Activated CD8-positive, alpha-beta memory T cell treated with anti-CD3 and anti-CD28 coated beads, Interleukin-2, amount 50 U/mL, for 1 hour (primary cell): ENCODE data around the gene PTK6.
"Not testable (repeated sequence)": the region's sequence is repeated elsewhere in the genome, so short reads cannot be mapped to it uniquely, and the experiment has no call there.

Experiments used
- DNase-seq: peaks from one replicate; pipeline ENCODE4 v3.0.0-alpha.2; 2020; ENCODE audit errors: extremely low read depth

Gene PTK6

GRCh38 chr20:63568986-63569949 lies 32.1 kb upstream of the PTK6 start:
- DNase-seq = no peak

- no peak for DNase-seq
Measured at GRCh38 chr20:63568170-63568981, 31.2 kb upstream of the PTK6 start.

GRCh38 chr20:63567386-63568169 lies 30.4 kb upstream of the PTK6 start:
- DNase-seq = no peak

GRCh38 chr20:63567136-63567385 lies 29.9 kb upstream of the PTK6 start:
- no peak for DNase-seq

GRCh38 chr20:63566395-63567135 lies 29.4 kb upstream of the PTK6 start:
- no peak for DNase-seq

- DNase-seq = no peak
Measured at GRCh38 chr20:63565699-63566335, 28.6 kb upstream of the PTK6 start.

- no peak for DNase-seq
Measured at GRCh38 chr20:63565021-63565698, 28.0 kb upstream of the PTK6 start.

GRCh38 chr20:63564036-63564810 lies 27.0 kb upstream of the PTK6 start:
- no peak for DNase-seq

- DNase-seq = no peak
Measured at GRCh38 chr20:63563225-63563935, 26.2 kb upstream of the PTK6 start.

- DNase-seq = no peak
Measured at GRCh38 chr20:63562461-63563224, 25.5 kb upstream of the PTK6 start.

GRCh38 chr20:63561624-63562396 lies 24.6 kb upstream of the PTK6 start:
- DNase-seq = no peak

- no peak for DNase-seq
Measured at GRCh38 chr20:63560856-63561609, 23.9 kb upstream of the PTK6 start.

GRCh38 chr20:63560333-63560805 lies 23.2 kb upstream of the PTK6 start:
- no peak for DNase-seq

- not testable (repeated sequence) for DNase-seq
Measured at GRCh38 chr20:63559485-63560332, 22.5 kb upstream of the PTK6 start.

GRCh38 chr20:63558804-63559484 lies 21.8 kb upstream of the PTK6 start:
- no peak for DNase-seq
